Neural crest cell (in vitro differentiated cells): Measurements from ENCODE around the gene NHEJ1. TPM values are rescaled to one million over a fixed set of nuclear protein-coding genes. Genes with fewer than 3 reads are reported as not detected.

Source experiments
- DNase-seq: peaks from one replicate; pipeline ENCODE4 v3.0.0; 2021; ENCODE audit warnings: low read depth, mixed read lengths, low spot score
- H3K27ac Mint-ChIP-seq: one replicate; pipeline ENCODE4 v1.8.0; 2021; ENCODE audit warnings: mild to moderate bottlenecking, mixed read lengths; ENCODE audit not compliant: unreplicated experiment
- H3K27me3 Mint-ChIP-seq: 2 replicates; pipeline ENCODE4 v1.8.0; 2021; ENCODE audit warnings: low read depth, mild to moderate bottlenecking, mixed read lengths
- H3K36me3 Mint-ChIP-seq: 2 replicates; pipeline ENCODE4 v1.8.0; 2021; ENCODE audit warnings: low read depth, mild to moderate bottlenecking, mixed read lengths
- H3K4me1 Mint-ChIP-seq: 2 replicates; pipeline ENCODE4 v1.8.0; 2021; ENCODE audit warnings: mixed read lengths
- H3K4me3 Mint-ChIP-seq: one replicate; pipeline ENCODE4 v1.8.0; 2021; ENCODE audit warnings: mild to moderate bottlenecking, mixed read lengths
- H3K9me3 Mint-ChIP-seq: 2 replicates; pipeline ENCODE4 v1.8.0; 2021; ENCODE audit warnings: mixed read lengths
- total RNA-seq: library from RNA; stranded (reverse); gene quantifications from 2 replicates; pipeline ENCODE4 v1.2.1, GENCODE V29; 2021
- TF ChIP-seq, protein P1 (sequence below): fragments of 200-600 bp; sonication (generic); conservative IDR thresholded peaks from 2 replicates; pipeline ENCODE4 v1.5.0; 2021; ENCODE audit warnings: antibody characterized with exemption, mild to moderate bottlenecking

The NHEJ1 gene
- total RNA-seq, 1 donor from 2014 or later = 26.8 TPM

DNA sequence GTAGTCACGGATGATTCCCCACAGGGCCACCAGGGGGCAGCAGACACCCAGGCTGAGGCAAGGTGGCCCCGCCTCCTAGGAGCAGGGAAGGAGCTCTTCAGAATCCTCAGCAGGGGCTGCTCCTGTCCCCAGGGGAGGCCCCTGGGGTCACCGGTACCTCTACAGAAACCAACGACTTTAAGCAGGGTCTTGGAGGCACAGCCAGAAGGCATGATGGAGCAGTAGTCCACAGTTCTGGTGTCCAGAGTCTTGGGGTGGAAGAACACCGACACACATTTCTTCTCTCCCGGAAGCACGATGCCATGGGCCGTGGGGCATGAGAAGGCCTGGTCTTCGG, 130.8 kb downstream of the NHEJ1 start:
- Mint-ChIP-seq H3K4me3 (no peak overlapping the region), H3K4me1 (peaks cover 17% of the 10 kb centered on the region), H3K27me3 (peaks cover 39% of the 10 kb centered on the region), H3K27ac (no peak overlapping the region), H3K9me3 (no peaks in the 10 kb centered on the region), H3K36me3 (no peaks in the 10 kb centered on the region)
- peak; percentile 72 for DNase-seq
- TF ChIP-seq, protein P1, sequence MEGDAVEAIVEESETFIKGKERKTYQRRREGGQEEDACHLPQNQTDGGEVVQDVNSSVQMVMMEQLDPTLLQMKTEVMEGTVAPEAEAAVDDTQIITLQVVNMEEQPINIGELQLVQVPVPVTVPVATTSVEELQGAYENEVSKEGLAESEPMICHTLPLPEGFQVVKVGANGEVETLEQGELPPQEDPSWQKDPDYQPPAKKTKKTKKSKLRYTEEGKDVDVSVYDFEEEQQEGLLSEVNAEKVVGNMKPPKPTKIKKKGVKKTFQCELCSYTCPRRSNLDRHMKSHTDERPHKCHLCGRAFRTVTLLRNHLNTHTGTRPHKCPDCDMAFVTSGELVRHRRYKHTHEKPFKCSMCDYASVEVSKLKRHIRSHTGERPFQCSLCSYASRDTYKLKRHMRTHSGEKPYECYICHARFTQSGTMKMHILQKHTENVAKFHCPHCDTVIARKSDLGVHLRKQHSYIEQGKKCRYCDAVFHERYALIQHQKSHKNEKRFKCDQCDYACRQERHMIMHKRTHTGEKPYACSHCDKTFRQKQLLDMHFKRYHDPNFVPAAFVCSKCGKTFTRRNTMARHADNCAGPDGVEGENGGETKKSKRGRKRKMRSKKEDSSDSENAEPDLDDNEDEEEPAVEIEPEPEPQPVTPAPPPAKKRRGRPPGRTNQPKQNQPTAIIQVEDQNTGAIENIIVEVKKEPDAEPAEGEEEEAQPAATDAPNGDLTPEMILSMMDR = peak; percentile 95

DNA sequence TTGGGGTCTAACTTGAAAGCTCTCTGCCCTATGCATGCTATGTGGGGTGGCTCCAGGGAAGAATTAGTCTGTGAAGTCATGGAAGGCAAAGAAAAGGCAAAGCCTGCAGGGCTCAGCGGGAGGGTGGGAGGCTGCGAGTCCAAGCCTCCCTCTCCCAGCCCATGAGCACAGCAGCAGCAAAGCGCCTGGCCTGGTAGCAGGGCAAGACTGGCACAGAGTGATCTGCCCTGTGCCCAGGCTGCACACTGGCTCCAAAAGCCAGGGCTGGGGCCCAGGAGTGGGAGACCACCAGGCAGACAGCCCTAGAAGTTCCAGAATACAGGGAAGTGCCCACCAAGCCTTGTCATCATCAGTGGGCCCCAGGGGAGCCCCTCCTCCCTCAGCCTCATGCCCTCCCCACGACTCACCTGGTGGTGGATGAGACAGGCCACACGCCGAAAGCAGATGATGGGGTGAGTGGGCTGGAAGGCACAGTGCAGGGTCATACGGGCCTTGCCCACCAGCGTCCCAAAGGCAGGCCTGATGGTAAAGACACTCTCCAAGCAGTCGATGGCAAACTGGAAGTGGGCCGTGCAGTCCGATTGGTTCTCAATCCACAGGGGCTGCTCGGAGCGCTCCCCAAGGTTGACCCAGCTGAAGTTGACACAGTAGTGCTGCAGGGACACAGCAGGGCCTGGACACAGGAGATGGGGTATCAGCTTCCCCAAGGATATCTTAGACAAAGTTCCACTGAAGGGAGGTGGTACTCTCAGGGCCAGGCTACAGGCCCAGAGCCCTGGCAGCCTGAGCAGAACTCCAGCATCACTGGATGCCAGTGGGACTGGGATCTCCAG, 131.4 kb downstream of the NHEJ1 start:
- TF ChIP-seq, protein P1 = no peak
- H3K27ac Mint-ChIP-seq = peak overlapping the region; percentile 78
- H3K4me3 Mint-ChIP-seq = no peak overlapping the region
- H3K9me3 Mint-ChIP-seq = no peaks in the 10 kb centered on the region
- H3K4me1 Mint-ChIP-seq = peaks cover 17% of the 10 kb centered on the region
- H3K27me3 Mint-ChIP-seq = peaks cover 33% of the 10 kb centered on the region
- no peaks in the 10 kb centered on the region for H3K36me3 Mint-ChIP-seq
- DNase-seq = no peak

DNA sequence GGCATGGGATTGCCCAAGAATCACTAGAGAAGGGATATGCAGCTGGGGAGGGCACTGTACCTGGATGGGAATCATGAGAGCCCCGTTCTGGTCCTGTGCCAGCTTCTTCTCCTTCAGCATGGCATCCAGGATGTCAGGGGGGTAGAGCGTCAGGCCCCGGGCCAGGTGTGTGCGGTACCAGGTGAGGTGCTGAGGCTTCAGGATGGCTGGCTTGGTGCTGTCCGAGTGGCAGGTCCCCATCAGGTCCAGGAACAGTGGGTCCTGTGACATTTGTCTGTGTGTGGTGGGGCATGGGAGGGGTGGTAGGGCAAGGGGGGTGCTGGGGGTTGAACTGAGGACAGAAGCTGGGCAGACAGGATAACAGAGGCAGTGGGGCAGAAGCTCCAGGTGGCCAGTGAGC, 132.5 kb downstream of the NHEJ1 start:
- peaks cover 17% of the 10 kb centered on the region for H3K4me1 Mint-ChIP-seq
- TF ChIP-seq, protein P1 = no peak
- no peak overlapping the region for H3K27ac Mint-ChIP-seq
- no peaks in the 10 kb centered on the region for H3K9me3 Mint-ChIP-seq
- H3K4me3 Mint-ChIP-seq = no peak overlapping the region
- H3K36me3 Mint-ChIP-seq = no peaks in the 10 kb centered on the region
- DNase-seq = no peak
- peaks cover 22% of the 10 kb centered on the region for H3K27me3 Mint-ChIP-seq

DNA sequence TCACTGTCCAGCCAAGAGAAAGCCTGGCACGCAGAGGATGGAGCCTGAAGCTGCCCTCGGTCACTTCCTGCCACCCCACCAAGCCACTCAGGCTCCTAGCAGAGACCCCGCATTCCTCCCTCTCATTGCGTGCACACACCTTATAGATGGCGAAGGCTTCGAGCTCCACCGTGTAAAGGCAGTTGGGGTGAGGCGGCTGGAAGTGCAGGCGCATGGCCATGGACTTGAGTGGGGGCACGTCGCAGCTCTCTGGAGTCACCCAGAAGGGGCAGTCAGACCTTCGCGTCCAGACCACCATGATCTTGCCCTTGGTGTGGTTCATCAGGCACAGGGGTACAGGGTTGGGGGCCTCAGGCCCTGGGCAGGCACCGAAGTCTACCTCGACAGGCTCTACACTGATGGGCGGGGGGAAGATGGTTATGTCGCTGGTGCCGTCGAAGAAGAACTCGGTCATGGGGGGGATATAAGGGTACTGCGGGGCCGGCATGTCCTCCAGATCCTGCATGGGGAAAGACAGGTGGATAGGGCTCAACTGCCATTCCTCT, 133.0 kb downstream of the NHEJ1 start:
- TF ChIP-seq, protein P1 = no peak
- Mint-ChIP-seq H3K4me3 (no peak overlapping the region), H3K9me3 (no peaks in the 10 kb centered on the region), H3K27me3 (peaks cover 17% of the 10 kb centered on the region), H3K4me1 (peaks cover 17% of the 10 kb centered on the region), H3K36me3 (no peaks in the 10 kb centered on the region), H3K27ac (no peak overlapping the region)
- no peak for DNase-seq

DNA sequence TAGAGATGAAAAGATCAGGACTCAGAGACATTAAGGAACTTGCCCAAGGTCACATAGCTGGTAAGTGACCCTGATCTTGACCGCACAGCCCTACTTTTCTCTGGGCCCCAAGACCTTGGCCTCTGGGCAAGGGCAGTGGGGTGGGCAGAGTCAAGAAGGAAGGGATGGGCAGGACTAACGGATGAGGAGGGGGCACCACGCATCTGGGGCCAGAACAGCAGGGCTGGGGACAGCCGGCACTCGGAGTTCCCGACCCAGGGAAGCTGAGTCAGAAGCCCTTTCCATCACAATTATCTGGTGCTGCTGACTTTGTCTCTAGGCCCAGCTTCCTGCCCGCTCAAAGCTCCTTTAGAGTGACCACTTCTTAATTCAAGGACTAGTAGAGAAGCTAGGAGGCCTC, 133.7 kb downstream of the NHEJ1 start:
- Mint-ChIP-seq H3K27me3 (peaks cover 12% of the 10 kb centered on the region), H3K27ac (no peak overlapping the region), H3K36me3 (no peaks in the 10 kb centered on the region), H3K4me3 (no peak overlapping the region), H3K4me1 (peaks cover 17% of the 10 kb centered on the region), H3K9me3 (no peaks in the 10 kb centered on the region)
- TF ChIP-seq, protein P1 = no peak
- DNase-seq = no peak
